K562 (cell line): ENCODE data around the gene ANGPTL3. TPM values are rescaled to one million over a fixed set of nuclear protein-coding genes. Genes with fewer than 3 reads are reported as not detected.

Source experiments
- ATAC-seq: fragments of 200-7000 bp; cut with Tn5 transposase; 3 replicates; pipeline ENCODE4 v1.9.1; 2020; ENCODE audit warnings: moderate library complexity
- BruUV-seq: library from RNA; stranded (reverse); fragments of 400-500 nt; replicated peaks from 2 replicates; lab custom pipeline; 2021; lab: Mats Ljungman, UMichigan
- CTCF ChIA-PET: fragments of 300-600 bp; formaldehyde crosslinking; extraction: SDS; loops from one replicate; lab custom pipeline; 2021; ENCODE audit warnings: low intra/inter-chr PET ratio; lab: Yijun Ruan, JAX
- POLR2A ChIA-PET: fragments of 300-600, 350-650 bp; sonication (Branson Sonifier 250); formaldehyde crosslinking; extraction: SDS; loops from one replicate; lab custom pipeline; 2021; ENCODE audit warnings: antibody characterized with exemption, inconsistent platforms; lab: Yijun Ruan, JAX
- DNase-seq, 4 experiments: peaks; one replicate each; pipeline versions ENCODE4 v3.0.0 to v3.0.0-alpha.2; 2011 to 2018; ENCODE audit warnings: low spot score in 3 of 4, mixed read lengths in 3 of 4; ENCODE audit errors: extremely low read depth in 1 of 4
- FAIRE-seq: peaks from 2 replicates; lab custom pipeline; 2011; peaks lifted over from hg19 to GRCh38; lab: Jason Lieb, UNC
- H2AFZ ChIP-seq: 2 replicates; pipeline ENCODE4 v1.6.0; 2011; ENCODE audit warnings: low read depth, low read length, control low read depth, inconsistent platforms
- H3K27ac ChIP-seq: fragments of 200-600 bp; 3 replicates; pipeline ENCODE4 v1.8.0; 2011; ENCODE audit warnings: low read depth, mild to moderate bottlenecking, control low read depth, inconsistent platforms, low read length, moderate library complexity, mixed read lengths; ENCODE audit errors: extremely low read depth
- H3K27me3 ChIP-seq, 2 experiments: fragments of 300-600 bp in 1 of 2; 2 replicates in 1 of 2; 3 replicates in 1 of 2; pipeline versions ENCODE4 v1.6.0 to v1.8.0; 2011; ENCODE audit warnings: inconsistent platforms in 2 of 2, low read length in 2 of 2, mild to moderate bottlenecking in 1 of 2, mixed read lengths in 1 of 2, moderate library complexity in 1 of 2; ENCODE audit not compliant: control insufficient read depth in 2 of 2, insufficient read depth in 2 of 2
- H3K36me3 ChIP-seq: fragments of 300-600 bp; 3 replicates; pipeline ENCODE4 v1.8.0; 2011; ENCODE audit warnings: mild to moderate bottlenecking, low read length, inconsistent platforms; ENCODE audit not compliant: control insufficient read depth, insufficient read depth
- H3K4me1 ChIP-seq, 2 experiments: fragments of 200-600 bp in 1 of 2; replicated peaks in 1 of 2; 2 replicates in 1 of 2; 3 replicates in 1 of 2; pipeline versions ENCODE4 v1.5.1 to v1.8.0; 2011; ENCODE audit warnings: inconsistent platforms in 2 of 2, low read length in 2 of 2, mild to moderate bottlenecking in 1 of 2, mixed read lengths in 1 of 2, moderate library complexity in 1 of 2; ENCODE audit not compliant: control insufficient read depth in 2 of 2, insufficient read depth in 2 of 2
- H3K4me2 ChIP-seq: 2 replicates; pipeline ENCODE4 v1.6.1; 2011; ENCODE audit warnings: low read length, control low read depth, inconsistent platforms, mixed read lengths; ENCODE audit not compliant: insufficient read depth
- H3K4me3 ChIP-seq: fragments of 200-600 bp; sonication (generic), shearing (Covaris generic); 2 replicates; pipeline ENCODE4 v1.5.1; 2016; ENCODE audit warnings: control low read depth, inconsistent platforms
- H3K79me2 ChIP-seq: fragments of 200-600 bp; 3 replicates; pipeline ENCODE4 v1.8.0; 2011; ENCODE audit warnings: low read length, inconsistent platforms; ENCODE audit not compliant: control insufficient read depth, insufficient read depth
- H3K9ac ChIP-seq, 2 experiments: 2 replicates each; pipeline versions ENCODE4 v1.6.0 to v1.6.1; 2011; ENCODE audit warnings: low read depth in 2 of 2, low read length in 2 of 2, control low read depth in 1 of 2, inconsistent platforms in 1 of 2, mild to moderate bottlenecking in 1 of 2, mixed read lengths in 1 of 2; ENCODE audit not compliant: insufficient read depth in 1 of 2
- H3K9me1 ChIP-seq: one replicate; pipeline ENCODE4 v1.6.0; 2011; ENCODE audit warnings: inconsistent platforms, mild to moderate bottlenecking, low read length, moderate library complexity; ENCODE audit not compliant: control insufficient read depth, insufficient read depth
- H3K9me3 ChIP-seq: replicated peaks from 2 replicates; pipeline ENCODE4 v1.5.1; 2011; ENCODE audit warnings: low read depth, low read length, inconsistent platforms; ENCODE audit not compliant: control insufficient read depth, insufficient read depth
- H4K20me1 ChIP-seq: replicated peaks from 2 replicates; pipeline ENCODE4 v1.6.1; 2011; ENCODE audit warnings: low read length, inconsistent platforms, mixed read lengths; ENCODE audit not compliant: control insufficient read depth, insufficient read depth
- CBFA2T2 ChIP-seq: fragments of 450-650 bp; conservative IDR thresholded peaks from 2 replicates; pipeline ENCODE4 v1.6.1; 2017; ENCODE audit warnings: mild to moderate bottlenecking
- CBX8 ChIP-seq: fragments of 200-600 bp; sonication (generic); IDR thresholded peaks from 2 replicates; pipeline ENCODE4 v1.6.1; 2012; ENCODE audit warnings: borderline replicate concordance, mixed run types, low read depth, mild to moderate bottlenecking, moderate library complexity, mixed read lengths, low read length, control low read depth, inconsistent platforms; ENCODE audit not compliant: poor library complexity, severe bottlenecking; ENCODE audit errors: extremely low read depth
- CCNT2 ChIP-seq: IDR thresholded peaks from 2 replicates; pipeline ENCODE4 v1.6.1; 2011; ENCODE audit warnings: borderline replicate concordance, low read depth, mild to moderate bottlenecking, moderate library complexity, mixed read lengths, low read length; ENCODE audit not compliant: insufficient read length; ENCODE audit errors: extremely low read depth
- CXXC5 ChIP-seq: fragments of 250-450 bp; sonication (Bioruptor Pico); IDR thresholded peaks from 2 replicates; pipeline ENCODE4 v1.8.0; 2022; ENCODE audit warnings: inconsistent platforms, mild to moderate bottlenecking, moderate library complexity
- MEIS2 ChIP-seq: fragments of 450-650 bp; IDR thresholded peaks from 2 replicates; pipeline ENCODE4 v1.6.1; 2014; ENCODE audit warnings: mild to moderate bottlenecking; ENCODE audit not compliant: partially characterized antibody
- PBX2 ChIP-seq, 2 experiments: IDR thresholded peaks in 1 of 2; conservative IDR thresholded peaks in 1 of 2; 2 replicates each; pipeline ENCODE4 v1.6.1; 2016; ENCODE audit warnings: low read depth in 2 of 2, mild to moderate bottlenecking in 1 of 2, missing compliant biosample characterization in 1 of 2, missing genetic modification characterization in 1 of 2, moderate library complexity in 1 of 2
- PKNOX1 ChIP-seq: fragments of 450-650 bp; IDR thresholded peaks from 2 replicates; pipeline ENCODE4 v1.6.1; 2016
- RBM39 ChIP-seq: fragments of 200-400 bp; formaldehyde crosslinking; optimal IDR thresholded peaks from 2 replicates; pipeline ENCODE3; 2018; ENCODE audit warnings: low read depth, low read length
- TCF3 ChIP-seq: sonication (generic); formaldehyde crosslinking; IDR thresholded peaks from 2 replicates; pipeline ENCODE4 v1.4.0; 2020; ENCODE audit warnings: mild to moderate bottlenecking, missing genetic modification reagents
- TEAD2 ChIP-seq: fragments of 450-650 bp; IDR thresholded peaks from 2 replicates; pipeline ENCODE4 v1.6.1; 2016; ENCODE audit warnings: missing genetic modification characterization, control low read depth, missing compliant biosample characterization
- TFAP4 ChIP-seq: sonication (generic); formaldehyde crosslinking; IDR thresholded peaks from 2 replicates; pipeline ENCODE4 v1.8.0; 2022; ENCODE audit warnings: missing genetic modification reagents, mild to moderate bottlenecking, moderate library complexity, borderline replicate concordance
- ZNF586 ChIP-seq: fragments of 450-650 bp; formaldehyde crosslinking; conservative IDR thresholded peaks from 2 replicates; pipeline ENCODE4 v1.4.0; 2020; ENCODE audit warnings: mild to moderate bottlenecking, moderate library complexity
- ZNF785 ChIP-seq: fragments of 250-450 bp; sonication (Bioruptor Pico); IDR thresholded peaks from 2 replicates; pipeline ENCODE4 v1.4.0; 2020; ENCODE audit warnings: mild to moderate bottlenecking
- WGBS: fragments of 100-300 bp; shearing (Covaris generic); methylation state at CpG from one replicate; pipeline ENCODE4 v1.1.6; 2016; ENCODE audit warnings: low coverage, mixed read lengths; ENCODE audit not compliant: insufficient coverage; ENCODE audit errors: missing lambda C conversion rate; 5-methylcytosine and 5-hydroxymethylcytosine counted together
- in situ Hi-C: fragments of 300-500 bp; cut with MboI; formaldehyde crosslinking; loops from 4 replicates; pipeline ENCODE4 v1.15.0; 2018; ENCODE audit warnings: inconsistent platforms, mixed read lengths
- intact Hi-C: fragments of 100-400 bp; cut with micrococcal nuclease; formaldehyde crosslinking; loops from 2 replicates; pipeline ENCODE4 v1.14.2; 2022
- polyA plus RNA-seq, 8 experiments: library from polyadenylated mRNA; depleted of rRNA in 4 of 8; stranded (reverse) in 5 of 8; unstranded in 3 of 8; fragments of >200 nt; fragmentation: Nextera tagmentation in 2 of 8; fragmentation: Illumina TruSeq in 1 of 8; extraction: Ambion mirVana in 2 of 8; extraction: Trizol in 1 of 8; gene quantifications; 2 replicates each; pipeline versions ENCODE4 v1.2.1 to v1.2.3, GENCODE V29; 2011 to 2014; ENCODE audit warnings: inconsistent platforms in 1 of 8, missing spikeins in 1 of 8
- total RNA-seq, 7 experiments: library from RNA; depleted of rRNA in 6 of 7; stranded (reverse); fragments of >200 nt in 6 of 7; fragmentation: Illumina TruSeq in 2 of 7; extraction: Trizol in 2 of 7; gene quantifications; 2 replicates each; pipeline versions ENCODE4 v1.2.1 to v1.2.3, GENCODE V29; 2011 to 2021; ENCODE audit warnings: low replicate concordance in 1 of 7

Gene ANGPTL3
- total and polyA plus RNA-seq, 9 of the 15 experiments (the other 6 are each of a cell fraction or from before 2014, with no cell fraction given), result not detected

- TF ChIP-seq TFAP4 (no peak), TCF3 (CRISPR knock-in tag) (no peak), CCNT2 (no peak), CXXC5 (no peak)
Observed at GRCh38 chr1:62597281-62597680, at the start of gene ANGPTL3 (continued).

- Histone ChIP-seq H4K20me1 (no peaks in the 10 kb centered on the region), H3K27ac (no peak overlapping the region), H3K9me3 (no peaks in the 10 kb centered on the region), H3K4me1 (no peaks in the 10 kb centered on the region), H3K79me2 (no peaks in the 10 kb centered on the region), H3K27me3 (no peaks in the 10 kb centered on the region), H3K9me1 (no peaks in the 10 kb centered on the region), H3K4me3 (no peak overlapping the region), H3K9ac (no peak overlapping the region), H2AFZ (no peak overlapping the region), H3K36me3 (no peaks in the 10 kb centered on the region), H3K4me2 (no peak overlapping the region)
- FAIRE-seq, result no peak
- no peak for ATAC-seq
- no TSS peak for BruUV-seq
- intact Hi-C loops (no loop called here), in situ Hi-C loops (no loop called here)
- DNase-seq, result no peak
- 65% methylated on average over 2 of the region's 2 CpGs for WGBS
- ChIA-PET POLR2A (no interaction called here), CTCF (no interaction called here)
- TF ChIP-seq ZNF785, result no peak
- TF ChIP-seq PBX2 (CRISPR knock-in tag; IDR thresholded peaks at IDR 0.05; ENCODE audit: low read depth), result no peak
- peak; percentile 46; the same call in 1 of the 2 replicates for TF ChIP-seq PBX2 (tag; conservative IDR thresholded peaks at IDR 0.05; ENCODE audit: low read depth)
- TF ChIP-seq ZNF586 (CRISPR knock-in tag), result no peak
- TF ChIP-seq CBX8, result no peak
- no peak for TF ChIP-seq TEAD2 (tag)
- peak; percentile 29; the same call in 1 of the 2 replicates for TF ChIP-seq PKNOX1
- no peak for TF ChIP-seq RBM39
- TF ChIP-seq CBFA2T2, result no peak
- peak; percentile 71 for TF ChIP-seq MEIS2
Observed at GRCh38 chr1:62561306-62561705, 36.0 kb upstream of the ANGPTL3 start.
